ENCODE results near the gene OR51B4.
"Not testable (repeated sequence)": the region's sequence is repeated elsewhere in the genome, so short reads cannot be mapped to it uniquely, and the experiment has no call there.

OR51B4 gene, protein sequence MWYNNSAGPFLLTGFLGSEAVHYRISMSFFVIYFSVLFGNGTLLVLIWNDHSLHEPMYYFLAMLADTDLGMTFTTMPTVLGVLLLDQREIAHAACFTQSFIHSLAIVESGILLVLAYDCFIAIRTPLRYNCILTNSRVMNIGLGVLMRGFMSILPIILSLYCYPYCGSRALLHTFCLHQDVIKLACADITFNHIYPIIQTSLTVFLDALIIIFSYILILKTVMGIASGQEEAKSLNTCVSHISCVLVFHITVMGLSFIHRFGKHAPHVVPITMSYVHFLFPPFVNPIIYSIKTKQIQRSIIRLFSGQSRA

DNA sequence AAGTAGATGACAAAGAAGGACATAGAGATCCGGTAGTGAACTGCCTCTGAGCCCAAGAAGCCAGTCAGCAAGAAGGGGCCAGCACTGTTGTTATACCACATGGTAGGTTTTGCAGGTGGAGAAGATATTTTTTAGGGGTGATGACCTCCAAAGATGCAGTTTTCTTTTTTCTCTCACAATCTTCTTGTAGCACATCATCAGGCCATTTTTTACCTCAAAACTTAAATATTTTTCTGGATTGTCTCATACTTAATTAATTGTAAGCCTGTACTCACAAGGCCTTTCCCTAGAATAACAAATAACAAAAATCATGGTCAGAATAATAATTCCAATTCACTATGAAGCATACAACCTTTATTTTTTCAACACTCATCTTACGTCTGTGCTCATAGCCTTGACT is at the start of gene OR51B4:
TSS of gene OR51B4 (minus strand) at position 101 of the 400 bp plus-strand sequence. CDS start at position 101, 0 bp downstream.
- no peak within 1 kb of the TSS for H3K27ac Mint-ChIP-seq
- no peaks in the 10 kb centered on the region for H3K36me3 Mint-ChIP-seq
- H3K4me3 Mint-ChIP-seq, result no peak within 1 kb of the TSS
- ATAC-seq (ENCODE audit: low read depth), result no peak
- H3K9me3 Mint-ChIP-seq, result no peaks in the 10 kb centered on the region
- H3K27me3 Mint-ChIP-seq, result peaks cover 4% of the 10 kb centered on the region
- H3K4me1 Mint-ChIP-seq, result no peaks in the 10 kb centered on the region
- DNase-seq (ENCODE audit: low spot score in 2 of 2), result no peak

DNA sequence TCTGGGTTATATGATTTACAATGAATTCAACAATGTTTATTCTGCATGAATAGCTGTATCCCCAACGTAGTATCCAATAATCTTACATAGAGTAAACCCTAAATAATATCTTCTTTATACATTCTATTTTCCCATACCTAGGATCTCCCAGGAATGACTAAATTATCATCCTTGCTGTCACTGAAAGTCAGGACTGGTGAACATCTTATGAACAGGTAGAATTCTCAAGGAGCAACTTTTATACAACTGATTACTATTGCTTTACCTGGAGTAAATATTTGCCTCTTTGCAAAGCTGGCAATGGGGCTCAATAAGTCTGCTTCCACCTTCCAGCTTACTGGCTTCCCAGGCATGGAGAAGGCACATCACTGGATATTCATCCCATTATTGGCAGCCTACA is 49.5 kb upstream of the OR51B4 start, which contains the start of gene OR51B6:
TSS of gene OR51B6 (plus strand) at position 301 of the 400 bp plus-strand sequence. CDS start at position 301, 0 bp downstream.
- ATAC-seq (ENCODE audit: low read depth) (no peak), DNase-seq (ENCODE audit: low spot score in 2 of 2) (no peak)
- Mint-ChIP-seq H3K4me3 (no peak within 1 kb of the TSS), H3K4me1 (no peaks in the 10 kb centered on the region), H3K9me3 (no peaks in the 10 kb centered on the region), H3K27ac (no peak within 1 kb of the TSS), H3K36me3 (no peaks in the 10 kb centered on the region), H3K27me3 (peaks cover 10% of the 10 kb centered on the region)

DNA sequence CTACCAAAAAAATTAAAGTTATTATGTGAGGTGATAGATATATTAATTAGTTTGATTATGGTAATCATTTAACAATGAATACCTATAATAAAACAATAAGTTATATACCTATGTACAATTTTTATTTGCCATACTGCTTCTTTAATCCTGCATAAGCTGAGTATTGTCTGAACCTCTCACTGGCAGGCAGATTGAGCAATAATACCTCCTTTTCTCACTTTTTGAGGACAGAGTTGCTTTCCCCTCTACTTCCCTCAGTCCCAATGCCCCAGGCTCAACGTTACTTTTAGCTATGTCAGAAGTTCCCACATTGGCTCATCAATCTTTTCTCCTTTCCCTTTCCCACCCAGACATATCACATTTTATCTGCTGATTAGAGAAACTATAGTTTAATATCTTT is 47.8 kb upstream of the OR51B4 start:
- no peak overlapping the region for H3K4me3 Mint-ChIP-seq
- no peaks in the 10 kb centered on the region for H3K4me1 Mint-ChIP-seq
- DNase-seq (ENCODE audit: low spot score in 2 of 2), result no peak
- no peak for ATAC-seq (ENCODE audit: low read depth)
- peaks cover 8% of the 10 kb centered on the region for H3K27me3 Mint-ChIP-seq
- H3K36me3 Mint-ChIP-seq, result no peaks in the 10 kb centered on the region
- H3K27ac Mint-ChIP-seq, result no peak overlapping the region
- no peaks in the 10 kb centered on the region for H3K9me3 Mint-ChIP-seq

DNA sequence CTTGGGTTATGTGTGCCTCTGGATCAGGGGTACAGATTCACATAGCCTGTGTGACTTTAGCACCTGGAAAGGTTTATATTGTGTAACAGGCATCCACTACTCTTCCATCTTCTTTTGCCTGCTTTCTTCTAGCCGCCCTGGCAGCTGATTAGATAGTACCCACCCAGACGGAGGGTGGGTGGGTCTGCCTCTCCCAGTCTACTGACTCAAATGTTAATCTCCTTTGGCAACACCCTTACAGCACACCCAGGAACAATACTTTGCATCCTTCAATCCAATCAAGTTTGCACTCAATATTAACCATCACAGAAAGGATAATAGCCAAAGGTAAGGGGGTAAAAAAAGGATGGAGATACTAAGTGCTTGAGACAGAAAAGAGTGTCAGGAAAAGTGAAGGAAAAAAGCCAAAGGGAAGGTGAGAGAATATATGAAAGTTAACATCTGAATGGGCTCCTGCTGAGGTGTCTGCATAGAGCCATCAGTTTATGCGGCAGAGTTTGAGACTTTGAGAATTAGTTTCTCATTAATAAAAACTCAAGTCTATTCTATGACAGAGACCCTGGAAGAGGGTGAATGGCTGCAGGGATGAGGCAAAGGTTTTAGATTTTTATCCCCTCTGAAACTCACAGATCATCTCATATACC is 46.9 kb upstream of the OR51B4 start:
- ATAC-seq (ENCODE audit: low read depth) (no peak), DNase-seq (ENCODE audit: low spot score in 2 of 2) (no peak)
- no peaks in the 10 kb centered on the region for H3K4me1 Mint-ChIP-seq
- H3K36me3 Mint-ChIP-seq, result no peaks in the 10 kb centered on the region
- peaks cover 8% of the 10 kb centered on the region for H3K27me3 Mint-ChIP-seq
- H3K4me3 Mint-ChIP-seq, result no peak overlapping the region
- H3K9me3 Mint-ChIP-seq, result no peaks in the 10 kb centered on the region
- H3K27ac Mint-ChIP-seq, result no peak overlapping the region

DNA sequence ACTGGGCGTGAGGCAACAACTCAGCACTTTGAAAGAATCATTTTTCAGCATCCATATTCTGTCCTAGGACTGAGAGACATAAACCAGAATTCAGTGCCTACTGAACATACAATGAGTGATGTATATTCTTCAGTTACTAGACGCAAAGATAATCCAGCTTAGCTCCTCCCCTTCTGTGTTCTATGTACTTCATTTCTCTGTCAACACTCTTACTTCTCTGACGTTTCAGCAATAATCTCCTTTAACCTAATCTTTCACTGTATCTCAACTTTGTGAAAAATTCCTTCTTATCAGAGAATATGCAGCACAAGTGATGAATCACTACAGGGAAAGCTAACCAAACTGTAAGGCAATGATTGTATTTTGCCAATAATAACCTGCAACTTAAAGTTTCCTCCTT is 44.1 kb upstream of the OR51B4 start:
- no peak for DNase-seq (ENCODE audit: low spot score in 2 of 2)
- no peaks in the 10 kb centered on the region for H3K36me3 Mint-ChIP-seq
- H3K4me3 Mint-ChIP-seq, result no peak overlapping the region
- no peak overlapping the region for H3K27ac Mint-ChIP-seq
- ATAC-seq (ENCODE audit: low read depth), result no peak
- peaks cover 3% of the 10 kb centered on the region for H3K27me3 Mint-ChIP-seq
- H3K9me3 Mint-ChIP-seq, result no peaks in the 10 kb centered on the region
- no peaks in the 10 kb centered on the region for H3K4me1 Mint-ChIP-seq

DNA sequence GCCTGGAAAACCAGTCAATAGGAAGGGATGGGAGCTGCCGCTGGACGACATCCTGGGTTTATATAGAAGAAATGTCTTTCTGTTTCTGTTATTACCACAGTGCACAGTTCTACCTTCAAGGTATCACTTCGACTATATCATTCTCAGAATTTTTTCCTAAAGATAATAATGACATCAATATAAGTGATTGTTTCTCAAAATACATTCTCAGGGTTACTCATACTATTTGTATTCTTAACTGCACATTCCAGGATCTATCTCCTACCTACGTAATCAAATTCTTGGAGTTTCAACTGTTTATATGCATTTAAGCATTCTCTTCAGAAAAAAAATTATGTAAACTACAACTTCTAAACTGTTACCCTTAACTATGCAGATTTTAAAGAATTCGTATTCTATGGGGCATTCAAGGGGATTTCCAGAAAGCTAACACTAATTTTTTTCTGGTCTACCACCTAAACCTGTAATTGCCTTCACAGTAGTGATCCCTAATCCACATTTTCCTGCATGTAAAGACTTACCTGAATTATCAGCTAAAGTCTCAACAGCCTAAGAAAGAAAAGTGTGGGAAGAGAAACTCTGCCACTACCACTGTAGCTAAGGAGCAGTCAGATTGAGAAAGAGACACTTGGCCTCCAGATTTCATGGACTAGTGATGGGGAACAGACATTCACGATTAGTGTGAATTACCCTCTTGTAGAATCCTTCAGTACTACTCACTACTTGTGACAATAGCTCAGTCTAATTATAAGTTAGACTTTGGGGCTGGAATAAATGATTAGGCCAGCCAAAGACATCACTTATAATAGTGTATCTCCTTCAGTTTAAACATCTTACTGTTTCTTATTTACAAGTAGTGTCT is 42.0 kb upstream of the OR51B4 start, which contains the start of gene OR51B5:
TSS of gene OR51B5 (minus strand) at position 51 of the 862 bp plus-strand sequence. CDS start at position 51, 0 bp downstream.
- no peaks in the 10 kb centered on the region for H3K9me3 Mint-ChIP-seq
- H3K4me1 Mint-ChIP-seq, result no peaks in the 10 kb centered on the region
- DNase-seq (ENCODE audit: low spot score in 2 of 2), result no peak
- no peaks in the 10 kb centered on the region for H3K36me3 Mint-ChIP-seq
- H3K4me3 Mint-ChIP-seq, result no peak within 1 kb of the TSS
- no peak for ATAC-seq (ENCODE audit: low read depth)
- H3K27me3 Mint-ChIP-seq, result peaks cover 5% of the 10 kb centered on the region
- no peak within 1 kb of the TSS for H3K27ac Mint-ChIP-seq

DNA sequence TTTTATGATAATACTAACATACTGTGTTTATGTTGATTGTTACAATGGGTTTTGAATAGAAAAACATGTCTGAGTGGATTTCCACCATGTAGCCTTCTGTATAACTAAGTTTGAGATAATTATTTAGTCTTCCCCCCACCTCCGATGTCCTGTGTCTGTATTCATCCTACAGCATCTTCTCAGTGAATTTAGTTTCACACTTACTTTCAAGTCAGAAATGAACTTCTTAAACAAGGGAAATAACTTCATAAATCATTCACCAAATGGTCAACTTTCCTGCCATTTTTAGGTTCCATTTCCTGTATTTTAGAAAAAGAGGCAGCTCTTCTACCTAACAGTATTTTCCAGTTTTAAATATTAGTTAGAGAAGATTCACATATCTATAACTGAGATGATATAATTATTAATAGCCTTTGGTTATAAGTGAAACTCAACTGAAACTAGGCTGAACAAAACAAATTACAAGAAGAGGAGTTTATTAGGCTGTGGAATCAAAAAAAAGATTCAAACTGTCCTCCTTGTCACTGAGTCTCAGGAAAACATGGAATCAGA is 38.1 kb upstream of the OR51B4 start:
- ATAC-seq (ENCODE audit: low read depth), result no peak
- no peaks in the 10 kb centered on the region for H3K36me3 Mint-ChIP-seq
- no peak overlapping the region for H3K27ac Mint-ChIP-seq
- DNase-seq (ENCODE audit: low spot score in 2 of 2), result no peak
- no peaks in the 10 kb centered on the region for H3K4me1 Mint-ChIP-seq
- no peaks in the 10 kb centered on the region for H3K9me3 Mint-ChIP-seq
- H3K4me3 Mint-ChIP-seq, result no peak overlapping the region
- H3K27me3 Mint-ChIP-seq, result peaks cover 2% of the 10 kb centered on the region

DNA sequence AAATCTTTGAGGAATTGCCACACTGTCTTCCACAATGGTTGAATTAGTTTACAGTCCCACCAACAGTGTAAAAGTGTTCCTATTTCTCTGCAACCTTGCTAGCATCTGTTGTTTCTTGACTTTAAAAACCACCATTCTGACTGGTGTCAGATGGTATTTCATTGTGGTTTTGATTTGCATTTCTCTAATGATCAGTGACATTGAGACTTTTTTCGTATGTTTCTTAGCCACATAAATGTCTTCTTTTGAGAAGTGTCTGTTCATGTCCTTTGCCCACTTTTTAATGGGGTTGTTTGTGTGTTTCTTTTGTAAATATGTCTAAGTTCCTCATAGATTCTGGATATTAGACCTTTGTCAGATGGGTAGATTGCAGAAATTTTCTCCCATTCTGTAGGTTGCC is 35.5 kb upstream of the OR51B4 start:
- not testable (repeated sequence) for ATAC-seq (ENCODE audit: low read depth); H3K4me3 Mint-ChIP-seq; H3K9me3 Mint-ChIP-seq; H3K36me3 Mint-ChIP-seq; DNase-seq (ENCODE audit: low spot score in 2 of 2); H3K4me1 Mint-ChIP-seq; H3K27ac Mint-ChIP-seq; H3K27me3 Mint-ChIP-seq

DNA sequence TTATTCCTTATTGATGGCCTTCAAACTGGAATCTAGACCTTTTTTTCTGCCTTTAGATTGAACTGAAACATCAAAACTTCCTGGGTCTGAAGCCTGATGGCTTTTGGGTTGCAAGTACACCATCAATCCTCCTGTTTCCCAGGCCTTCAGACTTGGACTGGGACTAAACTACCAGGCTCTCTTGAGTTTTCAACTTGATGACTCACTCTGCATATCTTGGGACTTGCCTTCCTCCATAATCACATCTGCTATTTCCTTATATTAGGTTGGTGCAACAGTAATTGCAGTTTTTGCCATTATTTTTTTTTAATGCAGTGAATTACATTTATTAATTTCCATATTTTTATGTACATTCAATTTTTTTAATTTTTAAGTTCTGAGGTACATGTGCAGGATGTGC is 34.6 kb upstream of the OR51B4 start:
- peaks cover 1% of the 10 kb centered on the region for H3K27me3 Mint-ChIP-seq
- no peak overlapping the region for H3K27ac Mint-ChIP-seq
- H3K36me3 Mint-ChIP-seq, result no peaks in the 10 kb centered on the region
- DNase-seq (ENCODE audit: low spot score in 2 of 2) (no peak), ATAC-seq (ENCODE audit: low read depth) (no peak)
- H3K9me3 Mint-ChIP-seq, result no peaks in the 10 kb centered on the region
- no peaks in the 10 kb centered on the region for H3K4me1 Mint-ChIP-seq
- H3K4me3 Mint-ChIP-seq, result no peak overlapping the region

DNA sequence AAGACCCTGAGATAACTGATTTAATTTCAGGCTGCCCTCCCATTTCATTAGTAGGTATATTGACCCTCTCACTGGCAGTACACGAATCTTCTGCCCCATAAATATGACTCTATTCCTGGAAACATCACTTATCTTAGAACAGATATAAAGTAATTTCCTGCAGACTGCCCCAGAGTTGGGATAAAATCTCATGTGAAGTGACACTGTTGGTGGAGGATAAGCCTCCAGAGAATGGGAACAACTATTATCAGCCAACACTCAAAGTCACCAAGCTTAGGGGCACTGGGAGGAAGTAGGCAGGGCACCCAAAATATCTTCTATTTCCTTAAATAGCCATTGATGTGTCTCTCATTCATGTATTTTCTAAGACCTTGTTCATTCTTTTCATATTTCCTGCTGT is 33.4 kb upstream of the OR51B4 start:
- Mint-ChIP-seq H3K27ac (no peak overlapping the region), H3K9me3 (no peaks in the 10 kb centered on the region), H3K4me1 (no peaks in the 10 kb centered on the region), H3K27me3 (peaks cover 1% of the 10 kb centered on the region), H3K4me3 (no peak overlapping the region), H3K36me3 (no peaks in the 10 kb centered on the region)
- no peak for DNase-seq (ENCODE audit: low spot score in 2 of 2)
- ATAC-seq (ENCODE audit: low read depth), result no peak

DNA sequence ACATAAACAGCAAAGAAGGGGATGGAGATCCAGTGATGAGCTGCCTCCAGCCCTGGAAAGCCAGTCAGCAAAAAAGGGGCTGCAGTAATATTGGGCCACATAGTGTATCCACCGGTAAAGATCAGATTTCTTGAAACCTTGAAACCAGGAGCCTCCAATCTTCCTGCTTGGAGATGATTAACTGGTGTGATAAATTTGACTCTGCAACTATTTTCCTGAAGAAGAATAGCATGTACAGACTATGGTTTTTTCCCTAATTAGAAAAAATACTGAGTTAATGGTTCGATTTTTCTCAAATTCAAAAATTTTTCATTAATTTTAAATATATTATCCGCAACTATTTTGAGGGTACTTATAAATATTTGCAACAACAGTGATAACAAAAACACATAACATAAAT is 22.5 kb upstream of the OR51B4 start, which contains the start of gene OR51B2:
TSS of gene OR51B2 (minus strand) at position 101 of the 400 bp plus-strand sequence. CDS start at position 101, 0 bp downstream.
- no peaks in the 10 kb centered on the region for H3K36me3 Mint-ChIP-seq
- no peak within 1 kb of the TSS for H3K4me3 Mint-ChIP-seq
- ATAC-seq (ENCODE audit: low read depth) (no peak), DNase-seq (ENCODE audit: low spot score in 2 of 2) (no peak)
- no peaks in the 10 kb centered on the region for H3K4me1 Mint-ChIP-seq
- H3K9me3 Mint-ChIP-seq, result no peaks in the 10 kb centered on the region
- no peaks in the 10 kb centered on the region for H3K27me3 Mint-ChIP-seq
- no peak within 1 kb of the TSS for H3K27ac Mint-ChIP-seq

DNA sequence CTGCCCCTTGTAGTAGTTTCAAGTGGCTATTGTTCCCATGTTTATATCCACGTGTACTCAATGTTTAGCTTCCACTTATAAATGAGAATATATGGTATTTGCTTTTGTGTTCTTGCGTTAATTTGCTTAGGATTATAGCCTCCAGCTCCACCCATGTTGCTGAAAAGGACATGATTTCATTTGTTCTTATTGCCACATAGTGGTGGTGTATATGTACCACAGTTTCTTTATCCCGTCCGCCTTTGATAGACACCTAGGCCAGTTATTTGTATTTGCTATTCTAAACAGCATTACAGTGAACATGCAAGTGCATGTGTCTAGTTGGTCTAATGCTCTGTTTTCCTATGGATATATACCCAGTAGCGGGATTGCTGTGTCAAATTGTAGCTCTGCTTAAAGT is 15.5 kb upstream of the OR51B4 start:
- Mint-ChIP-seq H3K4me1 (no peaks in the 10 kb centered on the region), H3K4me3 (no peak overlapping the region), H3K27me3 (no peaks in the 10 kb centered on the region), H3K36me3 (no peaks in the 10 kb centered on the region), H3K27ac (no peak overlapping the region), H3K9me3 (peaks cover 2% of the 10 kb centered on the region)
- no peak for ATAC-seq (ENCODE audit: low read depth)
- no peak for DNase-seq (ENCODE audit: low spot score in 2 of 2)

DNA sequence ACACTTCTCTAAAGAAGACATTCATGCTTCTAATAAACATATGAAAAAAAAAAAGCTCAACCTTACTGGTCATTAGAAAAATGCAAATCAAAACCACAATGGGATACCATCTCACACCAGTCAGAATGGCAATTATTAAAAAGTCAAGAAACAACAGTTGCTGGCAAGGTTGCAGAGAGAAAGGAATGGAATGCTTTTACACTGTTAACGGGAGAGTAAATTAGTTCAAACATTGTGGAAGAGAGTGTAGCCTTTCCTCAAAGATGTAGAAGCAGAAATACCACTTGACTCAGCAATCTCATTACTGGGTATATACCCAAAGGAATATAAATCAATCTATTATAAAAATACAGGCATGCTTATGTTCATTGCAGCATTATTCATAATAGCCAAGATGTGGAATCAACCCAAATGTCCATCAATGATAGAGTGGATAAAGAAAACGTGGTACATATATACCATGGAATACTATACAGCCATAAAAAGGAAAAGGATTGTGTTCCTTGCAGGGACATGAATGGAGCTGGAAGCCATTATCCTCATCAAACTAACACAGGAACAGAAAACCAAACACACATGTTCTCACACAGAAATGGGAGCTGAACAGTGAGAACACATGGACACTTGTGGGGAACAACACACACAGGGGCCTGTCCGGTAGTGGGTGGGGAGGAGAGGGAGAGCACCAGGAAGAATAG is 11.7 kb upstream of the OR51B4 start:
- ATAC-seq (ENCODE audit: low read depth), result not testable (repeated sequence)

More for the DNA sequence above, 11.7 kb upstream of the OR51B4 start:
- H3K4me3 Mint-ChIP-seq; H3K36me3 Mint-ChIP-seq; H3K4me1 Mint-ChIP-seq; H3K27ac Mint-ChIP-seq; H3K27me3 Mint-ChIP-seq; DNase-seq (ENCODE audit: low spot score in 2 of 2); H3K9me3 Mint-ChIP-seq: not testable (repeated sequence)
